HL-60 (cell line): Measurements from ENCODE around the gene PCDHGA7.

Experiments
- CTCF ChIP-seq: IDR thresholded peaks from one replicate; pipeline ENCODE4 v1.5.1; 2011; ENCODE audit warnings: low read length, control low read depth, inconsistent platforms; ENCODE audit not compliant: insufficient read depth
- POLR2AphosphoS5 ChIP-seq: IDR thresholded peaks from 2 replicates; pipeline ENCODE4 v1.6.1; 2012; ENCODE audit warnings: low read depth

GRCh38 chr5:141419074-141419880 lies 36.7 kb downstream of the PCDHGA7 start:
- no peak for TF ChIP-seq CTCF
- no peak for TF ChIP-seq POLR2AphosphoS5
